Measurements from ENCODE around the gene JAZF1. TPM values are rescaled to one million over a fixed set of nuclear protein-coding genes. Genes with fewer than 3 reads are reported as not detected.

JAZF1 gene
- total and polyA plus RNA-seq, 2 donors (not counting 1 experiment from before 2014, with no cell fraction given): 14.0 to 38.6 TPM

- H3K27ac ChIP-seq (ENCODE audit: low read length in 2 of 2): no peak overlapping the region
- CTCF ChIA-PET: interaction anchor here (0.8 kb wide), 1 partner anchor 66 kb away, joined by 3 read pairs; no protein-coding TSS in a partner anchor
- H3K27me3 ChIP-seq (replicated peaks in 1 of 4; ENCODE audit: control extremely low read depth in 1 of 4, control insufficient read depth in 3 of 4, insufficient read depth in 4 of 4, low read length in 3 of 4): no peaks in the 10 kb centered on the region
- peaks cover 44 to 48% of the 10 kb centered on the region in 2 donors for H3K4me1 ChIP-seq (ENCODE audit: control insufficient read depth in 2 of 2, insufficient read depth in 2 of 2, low read length in 2 of 2)
- no peak for TF ChIP-seq CTCF (IDR thresholded peaks at IDR 0.05)
- Mint-ChIP-seq H3K27ac (no peak overlapping the region), H3K9me3 (ENCODE audit: insufficient read depth) (no peaks in the 10 kb centered on the region), H3K27me3 (no peaks in the 10 kb centered on the region), H3K4me1 (peaks cover 46% of the 10 kb centered on the region), H3K4me3 (no peak overlapping the region)
- 67% methylated on average over 1 of the region's 7 CpGs for WGBS (ENCODE audit: insufficient coverage)
- intact Hi-C loops (cut with micrococcal nuclease): no loop called here
- no peaks in the 10 kb centered on the region for H3K79me2 ChIP-seq (ENCODE audit: control insufficient read depth, insufficient read depth, low read length)
- POLR2A ChIA-PET: interaction anchor here (0.6 kb wide), 1 partner anchor 1050 kb away, joined by 5 read pairs; no protein-coding TSS in a partner anchor
- no peak overlapping the region for H3K4me2 ChIP-seq (replicated peaks; ENCODE audit: low read depth, low read length, poor library complexity, severe bottlenecking)
- H3K9ac ChIP-seq (ENCODE audit: low read length): no peak overlapping the region
- H3K36me3 ChIP-seq (replicated peaks in 1 of 2; ENCODE audit: control extremely low read depth in 1 of 2, control insufficient read depth in 1 of 2, extremely low read depth in 1 of 2, insufficient read depth in 2 of 2, low read length in 1 of 2): no peaks in the 10 kb centered on the region
- no peak overlapping the region for H3K4me3 ChIP-seq (ENCODE audit: control extremely low read depth in 1 of 5, extremely low read depth in 1 of 5, insufficient read depth in 1 of 5, low read depth in 2 of 5, low read length in 4 of 5)
- no peak overlapping the region for H2AFZ ChIP-seq (ENCODE audit: insufficient read depth, low read depth, low read length, poor library complexity, severe bottlenecking)
- H3K9me3 ChIP-seq (ENCODE audit: control extremely low read depth in 1 of 3, control insufficient read depth in 2 of 3, insufficient read depth in 1 of 3, low read length in 2 of 3): no peaks in the 10 kb centered on the region
- no peaks in the 10 kb centered on the region for H4K20me1 ChIP-seq (ENCODE audit: control insufficient read depth, insufficient read depth, low read length, poor library complexity, severe bottlenecking)
- no peak for DNase-seq
- no peak for ATAC-seq (ENCODE audit: low read depth)
Observed at GRCh38 chr7:28192786-28193585, 12.4 kb upstream of the JAZF1 start.

- Histone ChIP-seq H3K27ac (ENCODE audit: low read length in 2 of 2) (no peak overlapping the region), H2AFZ (ENCODE audit: insufficient read depth, low read depth, low read length, poor library complexity, severe bottlenecking) (no peak overlapping the region), H3K9me3 (ENCODE audit: control extremely low read depth in 1 of 3, control insufficient read depth in 2 of 3, insufficient read depth in 1 of 3, low read length in 2 of 3) (no peaks in the 10 kb centered on the region), H3K4me1 (ENCODE audit: control insufficient read depth in 2 of 2, insufficient read depth in 2 of 2, low read length in 2 of 2) (peaks cover 44 to 48% of the 10 kb centered on the region in 2 donors), H3K4me2 (replicated peaks; ENCODE audit: low read depth, low read length, poor library complexity, severe bottlenecking) (peak overlapping the region; percentile 35), H4K20me1 (ENCODE audit: control insufficient read depth, insufficient read depth, low read length, poor library complexity, severe bottlenecking) (no peaks in the 10 kb centered on the region), H3K9ac (ENCODE audit: low read length) (no peak overlapping the region), H3K27me3 (replicated peaks in 1 of 4; ENCODE audit: control extremely low read depth in 1 of 4, control insufficient read depth in 3 of 4, insufficient read depth in 4 of 4, low read length in 3 of 4) (no peaks in the 10 kb centered on the region), H3K36me3 (replicated peaks in 1 of 2; ENCODE audit: control extremely low read depth in 1 of 2, control insufficient read depth in 1 of 2, extremely low read depth in 1 of 2, insufficient read depth in 2 of 2, low read length in 1 of 2) (no peaks in the 10 kb centered on the region), H3K79me2 (ENCODE audit: control insufficient read depth, insufficient read depth, low read length) (no peaks in the 10 kb centered on the region), H3K4me3 (ENCODE audit: control extremely low read depth in 1 of 5, extremely low read depth in 1 of 5, insufficient read depth in 1 of 5, low read depth in 2 of 5, low read length in 4 of 5) (no peak overlapping the region)
- peaks cover 46% of the 10 kb centered on the region for H3K4me1 Mint-ChIP-seq
- DNase-seq (no peak), ATAC-seq (ENCODE audit: low read depth) (no peak)
- peak overlapping the region; percentile 4 for H3K4me3 Mint-ChIP-seq
- no peaks in the 10 kb centered on the region for H3K9me3 Mint-ChIP-seq (ENCODE audit: insufficient read depth)
- TF ChIP-seq CTCF (IDR thresholded peaks at IDR 0.05) (no peak), EZH2 (IDR thresholded peaks at IDR 0.05; ENCODE audit: borderline replicate concordance, insufficient read depth, low read depth, low read length, poor library complexity, severe bottlenecking) (no peak)
- intact Hi-C loops (cut with micrococcal nuclease): no loop called here
- POLR2A ChIA-PET: no interaction called here
- no peak overlapping the region for H3K27ac Mint-ChIP-seq
- no peaks in the 10 kb centered on the region for H3K27me3 Mint-ChIP-seq
- CTCF ChIA-PET: no interaction called here
Observed at GRCh38 chr7:28191751-28192150, 11.2 kb upstream of the JAZF1 start.

All from B cell (primary cell).